ENCODE measurements around the gene TLL1.

DNA sequence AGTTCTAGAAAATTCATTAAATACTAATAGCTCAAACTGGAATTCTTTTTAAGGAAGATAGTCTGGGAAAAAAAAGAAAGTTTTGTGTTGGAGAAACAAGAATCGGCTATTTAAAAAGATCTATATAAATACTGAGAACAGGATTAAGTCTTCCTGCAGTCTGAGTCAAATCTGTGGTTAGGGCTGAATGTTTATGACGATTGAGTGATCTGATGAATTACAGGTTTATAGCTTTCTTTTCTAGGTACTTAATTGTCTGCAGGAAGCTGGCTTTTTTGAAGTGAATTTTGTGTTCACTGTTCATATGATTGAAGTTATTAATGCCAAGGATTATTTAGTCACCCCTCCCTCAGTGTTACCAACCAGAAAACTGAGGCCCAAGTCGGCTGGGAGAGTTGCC is 42.2 kb downstream of the TLL1 start:
- TF ChIP-seq POLR2A (IDR thresholded peaks at IDR 0.05) (no peak), CTCF (IDR thresholded peaks at IDR 0.05) (no peak)
